Measurements from ENCODE around the gene GLRX5. TPM values are rescaled to one million over a fixed set of nuclear protein-coding genes. Genes with fewer than 3 reads are reported as not detected.

Gene GLRX5
- polyA plus RNA-seq, 2 of the 4 experiments (the other 2 are of a cell fraction): 51.2 to 73.2 TPM

DNA sequence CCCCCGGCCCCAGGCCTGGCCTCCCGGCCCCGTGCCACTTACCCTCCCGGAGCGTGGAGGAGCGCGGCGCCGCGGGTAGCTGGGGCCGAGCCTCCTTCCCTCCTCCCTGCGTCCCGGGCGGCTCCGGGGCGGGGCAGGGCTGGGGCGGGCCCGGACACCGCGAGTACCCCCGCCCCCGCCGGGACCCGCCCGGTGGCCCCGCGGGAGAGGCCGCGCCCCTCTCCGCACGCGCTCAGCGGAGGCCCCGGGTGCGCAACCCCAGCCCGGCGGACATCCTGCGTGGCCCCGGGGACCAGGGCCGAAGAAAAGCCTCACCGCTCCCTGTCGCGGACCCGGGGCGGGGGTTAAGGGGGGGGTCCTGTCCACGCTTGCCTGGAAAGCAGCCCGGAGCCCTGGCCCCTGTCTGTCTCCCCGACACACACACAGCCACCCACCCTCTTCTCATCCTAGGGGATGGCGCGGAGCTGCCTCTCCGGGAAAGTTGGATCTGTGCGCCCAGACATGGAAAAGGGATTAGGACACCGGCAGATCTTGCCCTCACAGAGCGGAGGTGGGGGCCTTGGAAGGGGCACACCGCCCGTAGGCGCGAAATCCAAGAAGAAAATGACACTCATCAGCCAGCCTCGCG lies 18.2 kb upstream of the GLRX5 start, which contains the start of gene SYNE3 (continued):
- TF ChIP-seq, protein P1, sequence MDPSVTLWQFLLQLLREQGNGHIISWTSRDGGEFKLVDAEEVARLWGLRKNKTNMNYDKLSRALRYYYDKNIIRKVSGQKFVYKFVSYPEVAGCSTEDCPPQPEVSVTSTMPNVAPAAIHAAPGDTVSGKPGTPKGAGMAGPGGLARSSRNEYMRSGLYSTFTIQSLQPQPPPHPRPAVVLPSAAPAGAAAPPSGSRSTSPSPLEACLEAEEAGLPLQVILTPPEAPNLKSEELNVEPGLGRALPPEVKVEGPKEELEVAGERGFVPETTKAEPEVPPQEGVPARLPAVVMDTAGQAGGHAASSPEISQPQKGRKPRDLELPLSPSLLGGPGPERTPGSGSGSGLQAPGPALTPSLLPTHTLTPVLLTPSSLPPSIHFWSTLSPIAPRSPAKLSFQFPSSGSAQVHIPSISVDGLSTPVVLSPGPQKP (IDR thresholded peaks at IDR 0.05; ENCODE audit: low read depth, low read length): no peak
- TF ChIP-seq EP300 (IDR thresholded peaks at IDR 0.05) (no peak), GATA3 (IDR thresholded peaks at IDR 0.05; ENCODE audit: borderline replicate concordance) (no peak), ATOH8 (CRISPR knock-in tag; IDR thresholded peaks at IDR 0.05; ENCODE audit: low read depth) (no peak)

DNA sequence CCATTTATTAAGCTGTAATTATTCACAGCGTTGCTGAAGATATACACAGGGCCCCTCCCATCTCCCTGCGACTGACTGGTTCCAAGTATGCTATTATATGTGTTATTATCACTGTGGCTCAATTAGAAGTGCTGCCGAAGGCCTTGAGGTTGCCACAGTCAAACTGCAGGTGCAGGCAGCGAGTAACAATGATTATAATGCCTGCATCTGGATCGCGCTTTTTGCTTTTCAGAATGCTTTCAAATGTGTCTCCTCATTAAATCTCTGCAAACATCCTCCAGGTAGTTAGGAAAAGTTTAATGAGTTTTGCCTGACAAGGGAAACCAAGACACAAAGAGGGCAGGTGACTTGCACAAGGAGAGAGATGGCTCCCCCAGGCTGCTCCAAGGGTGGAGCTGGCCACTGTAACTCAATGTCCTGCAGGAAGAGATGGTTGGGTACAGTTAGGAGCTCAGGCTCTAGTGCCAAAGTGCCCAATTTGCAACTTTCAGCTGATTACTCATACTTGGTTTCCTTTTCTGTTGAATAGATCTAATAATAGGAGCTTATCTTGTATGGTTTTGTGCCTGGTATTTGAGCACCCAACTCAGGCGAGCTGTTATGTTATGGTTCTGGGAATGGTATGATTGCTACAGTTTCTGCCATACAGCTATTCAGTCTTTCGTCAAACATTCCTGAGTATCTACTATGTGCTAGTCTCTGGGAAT lies 16.7 kb upstream of the GLRX5 start:
- Histone ChIP-seq H3K27ac (no peak overlapping the region), H3K9me3 (no peaks in the 10 kb centered on the region), H3K4me2 (no peak overlapping the region), H3K4me3 (no peak overlapping the region), H3K4me1 (peaks cover 11% of the 10 kb centered on the region; the same call in 2 of the 3 replicates)
- whole genome bisulfite sequencing (ENCODE audit: missing lambda C conversion rate): 86% methylated on average over 8 of the region's 8 CpGs
- ChIA-PET POLR2A (no interaction called here), CTCF (interaction anchor here (0.6 to 1.8 kb wide), 6 partner anchors 8 to 81 kb away, joined by 3 to 5 read pairs (median 3); no protein-coding TSS in a partner anchor)
- FAIRE-seq (no peak), DNase-seq (ENCODE audit: low read depth in 1 of 2, low spot score in 1 of 2) (no peak), ATAC-seq (no peak)
- TF ChIP-seq CBX8 (IDR thresholded peaks at IDR 0.05) (no peak), EHF (CRISPR knock-in tag; IDR thresholded peaks at IDR 0.05) (no peak), TFCP2L1 (CRISPR knock-in tag; IDR thresholded peaks at IDR 0.05) (no peak), FOSB (CRISPR knock-in tag; IDR thresholded peaks at IDR 0.05) (no peak), HEYL (CRISPR knock-in tag; IDR thresholded peaks at IDR 0.05) (no peak)

DNA sequence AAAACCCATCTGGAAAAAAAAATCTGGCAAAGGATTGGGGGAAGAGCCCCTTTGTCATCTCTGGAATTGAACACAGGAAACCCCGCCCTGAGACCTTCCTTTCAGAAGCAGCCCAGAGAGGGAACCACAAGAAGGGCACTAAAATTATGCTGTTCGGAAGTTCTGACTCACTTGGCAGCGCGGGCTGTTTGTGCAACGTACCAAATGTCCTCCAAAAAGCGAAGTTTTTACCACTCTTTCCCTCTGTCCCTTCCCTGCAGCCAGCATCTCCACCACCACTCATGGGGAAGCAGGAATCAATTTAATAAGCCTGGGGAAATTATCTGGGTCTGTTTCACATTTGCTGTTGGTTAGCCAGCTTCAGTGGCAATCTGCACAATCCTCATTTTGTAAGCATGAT lies 15.2 kb upstream of the GLRX5 start:
- H3K4me1 ChIP-seq: peaks cover 26% of the 10 kb centered on the region
- H3K9me3 ChIP-seq: no peaks in the 10 kb centered on the region
- H3K27ac ChIP-seq: no peak overlapping the region
- DNase-seq (ENCODE audit: low read depth in 1 of 2, low spot score in 1 of 2) (no peak), FAIRE-seq (no peak), ATAC-seq (no peak)
- no peak overlapping the region for H3K4me2 ChIP-seq
- H3K4me3 ChIP-seq: no peak overlapping the region
- TF ChIP-seq ZFP36 (IDR thresholded peaks at IDR 0.05; ENCODE audit: borderline replicate concordance, partially characterized antibody) (no peak), HDAC2 (IDR thresholded peaks at IDR 0.05) (no peak), JUNB (IDR thresholded peaks at IDR 0.05) (no peak), RCOR1 (IDR thresholded peaks at IDR 0.05; ENCODE audit: low read depth, low read length) (no peak), KDM1A (IDR thresholded peaks at IDR 0.05; ENCODE audit: low read depth) (no peak), RARB (CRISPR knock-in tag; IDR thresholded peaks at IDR 0.05) (no peak), RNF2 (IDR thresholded peaks at IDR 0.05; ENCODE audit: borderline replicate concordance, low read depth) (no peak)
- ChIA-PET POLR2A (interaction anchor here (0.5 kb wide), 1 partner anchor 14 kb away, joined by 4 read pairs; no protein-coding TSS in a partner anchor), CTCF (interaction anchor here (0.7 to 2.5 kb wide), 5 partner anchors 8 to 77 kb away, joined by 3 to 10 read pairs (median 3); no protein-coding TSS in a partner anchor)
- WGBS (ENCODE audit: missing lambda C conversion rate): 26% methylated on average over 6 of the region's 6 CpGs

- FAIRE-seq (no peak), DNase-seq (ENCODE audit: low read depth in 1 of 2, low spot score in 1 of 2) (no peak), ATAC-seq (no peak)
- 37% methylated on average over 3 of the region's 3 CpGs for WGBS (ENCODE audit: missing lambda C conversion rate)
- ChIA-PET POLR2A (interaction anchor here (0.5 kb wide), 1 partner anchor 13 kb away, joined by 4 read pairs; no protein-coding TSS in a partner anchor), CTCF (interaction anchor here (0.7 to 2.5 kb wide), 5 partner anchors 9 to 78 kb away, joined by 3 to 10 read pairs (median 3); no protein-coding TSS in a partner anchor)
- no peaks in the 10 kb centered on the region for H3K9me3 ChIP-seq
- H3K4me3 ChIP-seq: no peak overlapping the region
- H3K4me2 ChIP-seq: no peak overlapping the region
- H3K4me1 ChIP-seq: peaks cover 32% of the 10 kb centered on the region
- no peak overlapping the region for H3K27ac ChIP-seq
- no peak for TF ChIP-seq KDM5A (IDR thresholded peaks at IDR 0.05)
- TF ChIP-seq EP300 (IDR thresholded peaks at IDR 0.05): no peak
- no peak for TF ChIP-seq NFE2L2 (conservative IDR thresholded peaks at IDR 0.05; ENCODE audit: low read length)
- TF ChIP-seq HOXA7 (CRISPR knock-in tag; IDR thresholded peaks at IDR 0.05): no peak
- no peak for TF ChIP-seq CBX8 (IDR thresholded peaks at IDR 0.05)
- TF ChIP-seq RAD21 (conservative IDR thresholded peaks at IDR 0.05 in 1 of 2, IDR thresholded peaks at IDR 0.05 in 1 of 2): no peak
- no peak for TF ChIP-seq FOXS1 (CRISPR knock-in tag; IDR thresholded peaks at IDR 0.05)
- no peak for TF ChIP-seq TP53 (CRISPR knock-in tag; IDR thresholded peaks at IDR 0.05)
- TF ChIP-seq POLR2A (IDR thresholded peaks at IDR 0.05; ENCODE audit: low read length): no peak
- TF ChIP-seq RFX5 (IDR thresholded peaks at IDR 0.05): no peak
- TF ChIP-seq MAZ (IDR thresholded peaks at IDR 0.05; ENCODE audit: borderline replicate concordance, low read depth, low read length): no peak
- no peak for TF ChIP-seq KDM1A (IDR thresholded peaks at IDR 0.05; ENCODE audit: low read depth)
- TF ChIP-seq SMC3 (IDR thresholded peaks at IDR 0.05): no peak
- TF ChIP-seq, protein P2, sequence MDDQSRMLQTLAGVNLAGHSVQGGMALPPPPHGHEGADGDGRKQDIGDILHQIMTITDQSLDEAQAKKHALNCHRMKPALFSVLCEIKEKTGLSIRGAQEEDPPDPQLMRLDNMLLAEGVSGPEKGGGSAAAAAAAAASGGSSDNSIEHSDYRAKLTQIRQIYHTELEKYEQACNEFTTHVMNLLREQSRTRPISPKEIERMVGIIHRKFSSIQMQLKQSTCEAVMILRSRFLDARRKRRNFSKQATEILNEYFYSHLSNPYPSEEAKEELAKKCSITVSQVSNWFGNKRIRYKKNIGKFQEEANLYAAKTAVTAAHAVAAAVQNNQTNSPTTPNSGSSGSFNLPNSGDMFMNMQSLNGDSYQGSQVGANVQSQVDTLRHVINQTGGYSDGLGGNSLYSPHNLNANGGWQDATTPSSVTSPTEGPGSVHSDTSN (IDR thresholded peaks at IDR 0.05): no peak
- no peak for TF ChIP-seq CHD4 (IDR thresholded peaks at IDR 0.05; ENCODE audit: borderline replicate concordance)
- TF ChIP-seq HES2 (IDR thresholded peaks at IDR 0.05): no peak
- TF ChIP-seq FOSL2 (IDR thresholded peaks at IDR 0.05): no peak
- no peak for TF ChIP-seq FOSL2 (CRISPR knock-in tag; IDR thresholded peaks at IDR 0.05)
- no peak for TF ChIP-seq TFCP2L1 (CRISPR knock-in tag; IDR thresholded peaks at IDR 0.05)
- TF ChIP-seq JUNB (IDR thresholded peaks at IDR 0.05): no peak
These were observed 14.5 kb upstream of the GLRX5 start for GRCh38 chr14:95520346-95520745.
